HUDEP-2 (cell line): Measurements from ENCODE around the gene LRMDA.
"Not testable (repeated sequence)": the region's sequence is repeated elsewhere in the genome, so short reads cannot be mapped to it uniquely, and the experiment has no call there.

ENCODE experiments used
- DNase-seq, 76 experiments: peaks; one replicate each; lab custom pipeline; 2025; ENCODE audit not compliant: unreplicated experiment in 76 of 76; lab: John Stamatoyannopoulos, UW

The LRMDA gene

DNA sequence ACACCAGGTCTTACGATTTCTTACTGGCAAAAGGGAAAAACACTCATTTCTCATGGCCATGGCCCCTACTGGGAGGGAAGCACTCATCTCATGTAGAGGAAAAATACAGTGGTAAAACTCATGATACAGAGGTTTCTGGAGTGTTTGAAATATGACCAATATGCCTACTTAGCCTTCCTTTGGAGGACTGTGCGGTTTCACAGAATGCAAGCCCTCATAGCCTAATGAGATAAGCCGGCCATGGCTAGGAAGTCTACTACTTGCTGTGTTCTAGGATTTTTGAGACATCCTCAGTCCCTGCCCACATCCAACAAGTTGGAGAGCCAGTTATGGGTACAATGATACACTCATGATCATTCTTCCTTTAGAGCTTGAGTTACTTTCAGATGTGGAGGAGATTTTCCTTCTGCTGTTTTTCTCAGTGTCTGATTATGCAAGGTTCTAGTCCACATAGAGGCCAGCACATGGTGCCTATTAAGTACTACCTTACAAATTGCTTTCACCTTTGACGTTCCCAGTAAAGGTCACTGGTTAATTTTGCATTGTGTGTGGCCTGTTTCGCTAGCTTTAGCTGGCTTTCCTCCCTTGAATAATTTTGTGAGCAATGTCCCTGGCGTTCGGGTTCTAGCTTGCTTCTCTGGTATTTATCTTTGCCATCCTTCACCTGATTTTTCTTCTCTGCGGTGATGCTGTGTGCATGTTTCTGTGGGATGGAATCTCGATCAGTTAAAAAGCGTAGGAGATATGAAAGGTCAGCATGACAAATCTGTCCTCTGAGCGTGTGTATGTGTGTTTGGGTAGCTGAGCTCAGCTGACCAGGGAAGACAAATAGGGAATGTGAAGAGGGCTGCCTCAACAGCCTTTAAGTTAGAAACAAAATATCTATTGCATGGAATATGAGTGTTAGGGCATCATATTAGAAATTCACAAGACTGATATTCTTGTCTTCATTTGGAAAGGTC, 295.4 kb downstream of the LRMDA start:
- no peak for DNase-seq

DNA sequence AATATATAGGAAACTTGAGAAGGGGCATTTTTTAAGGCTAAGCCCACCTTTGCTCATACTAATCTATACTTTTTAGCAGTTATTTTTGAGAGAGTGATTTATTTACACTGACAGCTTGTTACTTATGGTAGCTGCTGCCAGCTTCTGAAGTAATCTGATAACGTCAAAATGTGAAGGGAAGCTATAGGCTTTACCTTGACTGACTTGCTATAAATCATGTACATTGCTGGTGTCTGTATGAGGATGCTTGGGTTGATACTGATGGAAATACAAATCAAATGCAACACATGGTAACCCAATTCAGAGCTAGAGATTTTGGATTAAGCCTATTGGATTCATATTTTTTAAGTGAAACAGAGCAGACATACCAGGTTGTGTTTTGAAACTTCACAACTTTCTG, 299.4 kb downstream of the LRMDA start:
- no peak for DNase-seq

DNA sequence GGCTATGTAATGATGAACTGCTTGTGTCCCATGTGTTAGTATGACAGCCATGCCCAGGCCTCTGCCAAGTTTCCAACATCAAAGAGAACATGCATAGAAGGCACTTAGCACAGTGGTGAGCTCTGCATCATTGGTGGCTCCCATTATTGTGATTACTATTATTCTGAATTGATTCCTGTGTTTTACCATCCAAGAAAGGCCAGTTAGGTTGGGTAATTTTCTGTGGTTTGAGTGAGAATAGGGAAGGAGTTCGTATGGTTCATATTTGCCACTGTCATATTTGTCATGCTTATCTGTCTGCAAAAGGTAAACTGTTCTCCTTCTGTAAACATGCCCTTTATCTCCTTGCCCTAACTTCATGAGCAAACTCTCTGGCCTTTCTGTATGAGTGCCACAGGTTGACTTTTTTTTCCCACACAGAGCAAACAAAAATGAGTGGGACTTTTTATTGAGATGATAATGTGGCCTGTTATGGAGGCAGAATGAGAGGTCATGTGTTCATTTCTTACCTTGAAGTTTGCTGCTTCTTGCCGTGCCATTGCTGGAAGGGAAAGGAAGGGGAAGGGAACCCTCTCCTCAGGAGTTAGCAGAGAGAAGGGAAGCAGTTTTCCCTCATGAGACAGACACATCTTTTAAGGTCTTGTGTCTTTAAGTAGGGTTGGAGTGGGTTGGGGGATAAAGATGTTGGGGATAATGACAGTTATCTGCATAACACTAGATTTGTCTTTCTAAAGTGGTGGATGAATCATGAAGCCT, 301.9 kb downstream of the LRMDA start:
- no peak for DNase-seq

DNA sequence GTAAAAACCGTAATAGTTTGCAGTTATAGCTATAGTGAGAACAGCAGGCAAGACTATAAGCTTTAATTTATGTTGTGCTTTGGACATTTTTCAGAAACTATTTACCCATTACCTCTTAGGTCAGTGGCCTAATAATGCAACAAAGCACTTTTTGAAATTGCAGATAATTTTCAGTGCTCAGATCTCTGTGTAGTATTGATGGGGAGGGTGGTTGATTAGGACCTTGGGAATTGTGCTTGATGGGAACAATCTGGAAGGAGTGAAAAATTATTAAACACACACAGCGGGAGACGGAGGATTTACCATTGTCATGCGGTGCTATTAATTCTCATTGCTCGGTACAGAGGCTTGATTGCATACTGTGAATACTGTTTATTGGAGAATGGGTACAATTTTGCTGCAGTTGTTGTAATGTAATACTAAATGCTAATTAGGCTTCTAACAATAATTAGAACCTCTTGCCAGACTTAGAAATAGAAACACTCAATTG, 304.8 kb downstream of the LRMDA start:
- DNase-seq = no peak

DNA sequence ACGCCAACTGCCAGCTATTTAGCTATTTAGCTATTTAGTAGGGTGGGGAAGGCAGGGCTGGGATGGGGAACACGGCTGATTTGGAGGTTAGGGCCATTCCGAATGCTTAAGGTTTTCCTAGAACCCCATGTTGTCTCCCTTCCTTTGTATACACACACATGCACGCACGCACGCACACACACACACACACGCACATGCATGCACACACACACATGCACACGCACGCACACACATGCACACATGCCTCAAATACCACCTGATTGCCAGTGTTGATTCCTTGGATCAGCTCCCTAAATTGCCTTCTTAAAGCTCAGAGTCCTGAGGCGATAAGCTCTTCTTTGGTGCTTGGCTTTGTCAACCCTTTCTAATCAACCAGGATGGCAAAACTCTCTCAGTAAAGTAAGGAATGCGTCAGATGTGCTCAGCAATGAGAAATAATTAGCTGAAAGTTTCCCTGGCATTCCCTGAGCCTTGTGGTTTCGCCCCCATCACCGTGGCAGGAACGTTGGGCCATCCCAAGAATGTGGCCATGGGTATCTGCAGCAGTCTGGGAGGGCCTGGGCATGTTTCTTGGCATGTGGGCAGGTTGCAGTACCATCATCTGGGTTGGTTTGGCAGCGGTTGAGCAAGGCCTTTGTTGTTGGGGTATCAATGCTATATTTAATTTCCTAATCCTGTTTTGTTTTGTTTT, 305.6 kb downstream of the LRMDA start:
- no peak for DNase-seq

DNA sequence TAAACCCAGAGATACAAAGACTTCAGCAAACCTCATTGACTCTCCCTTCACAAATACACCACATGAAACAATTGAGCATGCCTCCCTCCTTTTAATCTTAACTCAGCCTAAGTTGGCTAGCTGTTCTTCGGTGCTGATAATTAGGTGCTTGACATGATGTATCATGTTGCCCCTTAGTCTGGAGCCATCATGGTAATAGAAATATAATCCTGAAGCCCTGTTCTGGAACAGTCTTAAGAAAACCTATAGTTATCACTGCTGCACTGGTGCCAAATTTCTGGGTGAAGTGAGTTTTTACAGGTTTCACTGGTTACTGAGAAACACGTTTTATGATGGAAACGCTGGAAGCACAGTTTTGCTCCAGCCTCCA, 306.1 kb downstream of the LRMDA start:
- DNase-seq = no peak

DNA sequence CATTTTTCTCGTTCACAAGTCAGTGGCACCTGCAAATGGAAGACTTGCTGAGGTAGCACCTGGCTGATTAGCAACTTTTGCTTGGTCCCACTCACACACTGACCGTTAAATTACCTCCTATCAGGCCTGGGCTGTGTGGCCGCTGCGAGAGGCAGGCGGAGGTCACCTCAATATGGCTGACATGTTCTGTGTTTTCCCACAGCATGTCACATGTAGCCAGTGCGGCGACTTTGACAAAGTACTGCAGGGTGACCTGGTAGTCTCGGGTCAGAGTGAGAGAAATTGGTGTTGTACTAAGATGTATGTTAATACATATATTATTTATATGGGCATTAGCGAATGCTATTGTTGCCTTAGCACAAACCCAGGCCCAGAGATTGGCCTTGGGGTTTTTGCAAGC, 307.5 kb downstream of the LRMDA start:
- DNase-seq = no peak

DNA sequence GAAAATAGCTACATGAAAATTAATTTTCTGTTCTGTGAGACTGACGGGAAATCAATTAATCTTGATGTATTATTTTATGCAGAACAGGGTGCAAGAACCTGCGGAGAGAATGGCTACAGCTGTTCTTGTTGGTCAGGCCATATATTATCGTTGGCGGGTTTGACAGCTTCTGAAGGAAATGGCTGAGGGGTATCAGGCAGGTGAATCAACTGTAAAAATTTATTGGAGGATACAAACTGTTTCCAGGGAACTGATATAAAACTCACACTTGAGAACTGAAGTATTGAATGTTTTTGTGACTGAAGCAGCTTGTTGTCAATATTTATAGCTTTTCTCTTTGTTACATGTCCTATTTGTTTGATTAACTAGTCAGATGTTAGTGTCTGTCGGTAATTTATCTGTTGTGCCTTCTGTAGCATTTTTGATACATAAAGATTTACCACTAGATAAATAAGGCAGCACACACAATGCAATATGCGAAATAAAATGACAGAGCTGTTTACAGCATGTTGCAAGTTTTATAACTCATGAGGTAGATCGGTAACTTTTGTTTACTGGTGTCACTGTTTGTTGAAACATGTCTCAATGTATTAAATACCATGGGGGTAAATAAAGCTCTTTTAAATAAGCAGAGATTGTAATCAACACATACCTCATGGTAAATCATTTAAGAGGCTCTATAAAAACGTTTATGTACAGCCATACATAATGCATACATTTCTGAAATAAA, 308.2 kb downstream of the LRMDA start:
- DNase-seq = no peak

DNA sequence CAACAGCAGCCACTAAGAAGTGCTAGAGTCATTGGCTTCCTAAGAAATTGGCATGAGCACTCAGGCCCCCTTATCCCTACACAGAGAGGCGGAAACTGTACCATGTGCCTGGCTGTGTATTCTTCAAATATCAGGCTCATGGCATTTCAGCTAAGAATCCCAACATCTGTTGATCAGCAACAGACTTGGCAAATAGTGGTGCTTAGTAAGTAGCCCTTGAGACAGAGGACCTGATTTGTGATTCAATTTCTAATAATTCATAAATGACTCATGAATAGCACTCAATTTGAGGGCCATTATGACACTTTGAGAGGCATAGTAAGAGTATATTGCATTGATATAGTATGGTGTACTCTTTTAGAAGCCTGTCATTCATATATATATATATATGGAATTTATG, 309.1 kb downstream of the LRMDA start:
- no peak for DNase-seq

DNA sequence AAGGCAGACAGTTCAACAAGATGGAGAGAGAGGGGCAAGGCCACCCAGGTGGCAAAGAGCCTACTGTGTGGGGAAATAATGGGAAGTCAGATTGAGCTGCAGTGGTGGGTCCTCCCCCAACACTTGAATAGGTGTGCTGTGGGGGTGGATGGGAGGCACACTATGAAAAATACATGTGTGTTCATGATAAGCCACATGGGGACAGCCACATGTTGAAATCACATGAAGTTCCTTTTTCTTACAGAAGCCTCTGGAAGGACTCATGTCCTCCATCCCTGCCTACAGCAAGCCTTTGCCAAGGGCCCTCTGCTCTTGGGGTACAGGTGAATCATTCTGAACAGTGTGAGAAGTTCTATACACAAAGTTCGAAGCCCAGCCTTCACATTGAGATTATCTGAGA, 310.9 kb downstream of the LRMDA start:
- no peak for DNase-seq

DNA sequence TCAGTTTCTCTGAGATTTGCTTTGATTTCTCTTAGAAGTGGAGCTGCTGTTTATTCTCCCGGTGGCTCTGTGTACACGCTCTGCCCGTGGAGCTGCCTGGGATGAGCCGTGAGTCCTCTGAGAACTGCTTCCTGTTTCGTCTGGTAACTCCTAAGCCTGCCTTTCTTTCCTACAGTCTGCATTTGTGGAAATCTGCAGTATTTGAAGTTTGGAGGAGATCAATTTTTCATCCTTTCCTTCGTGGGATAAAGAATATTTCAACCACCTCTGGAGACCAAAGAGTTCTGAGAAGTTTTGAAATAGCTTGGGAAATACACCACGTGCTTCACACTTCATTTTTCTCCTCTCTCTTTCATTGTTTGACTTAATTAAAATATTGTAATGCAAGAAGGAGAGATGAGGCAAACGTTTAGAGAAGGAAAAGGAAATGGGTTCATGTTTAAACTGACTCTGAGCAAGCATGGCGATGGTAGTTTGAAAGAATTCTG, 311.9 kb downstream of the LRMDA start:
- DNase-seq = no peak

DNA sequence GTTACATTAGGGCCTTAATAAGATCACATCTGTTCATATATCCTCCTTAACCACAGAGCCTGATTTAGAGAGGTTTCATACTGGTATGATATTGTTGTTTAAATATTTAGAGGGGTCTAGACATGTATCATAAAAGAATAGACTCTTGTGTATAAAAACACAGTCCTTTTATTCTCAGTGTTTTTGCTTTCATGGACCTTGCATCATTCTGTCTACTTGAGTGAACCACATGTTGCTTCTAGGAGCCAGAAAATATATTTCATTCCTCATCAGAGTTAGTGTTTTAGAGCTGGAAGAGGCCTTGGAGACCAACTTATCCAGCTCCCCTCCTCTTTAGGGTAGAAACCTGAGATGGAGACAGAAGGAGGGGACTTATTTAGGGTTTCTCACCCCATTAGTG, 312.8 kb downstream of the LRMDA start:
- no peak for DNase-seq

DNA sequence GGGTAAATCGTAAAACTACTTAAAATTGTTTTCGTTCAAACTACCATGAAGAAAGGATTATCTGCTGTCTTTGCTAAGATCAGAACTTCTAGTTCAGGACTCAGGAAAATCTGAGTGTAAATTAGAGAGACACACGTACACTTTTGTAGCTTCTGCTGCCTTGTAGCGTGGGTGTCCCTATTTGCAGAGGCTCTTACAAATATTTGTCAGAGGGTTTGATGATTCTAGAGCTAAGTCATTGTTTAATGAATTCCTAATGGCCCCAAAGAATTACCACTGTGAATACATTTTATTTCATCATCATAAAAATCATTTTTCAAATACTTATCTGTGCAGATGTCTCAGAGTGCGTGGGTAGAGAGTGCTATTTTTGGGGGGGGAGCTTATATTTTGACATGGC, 314.9 kb downstream of the LRMDA start:
- DNase-seq = no peak

DNA sequence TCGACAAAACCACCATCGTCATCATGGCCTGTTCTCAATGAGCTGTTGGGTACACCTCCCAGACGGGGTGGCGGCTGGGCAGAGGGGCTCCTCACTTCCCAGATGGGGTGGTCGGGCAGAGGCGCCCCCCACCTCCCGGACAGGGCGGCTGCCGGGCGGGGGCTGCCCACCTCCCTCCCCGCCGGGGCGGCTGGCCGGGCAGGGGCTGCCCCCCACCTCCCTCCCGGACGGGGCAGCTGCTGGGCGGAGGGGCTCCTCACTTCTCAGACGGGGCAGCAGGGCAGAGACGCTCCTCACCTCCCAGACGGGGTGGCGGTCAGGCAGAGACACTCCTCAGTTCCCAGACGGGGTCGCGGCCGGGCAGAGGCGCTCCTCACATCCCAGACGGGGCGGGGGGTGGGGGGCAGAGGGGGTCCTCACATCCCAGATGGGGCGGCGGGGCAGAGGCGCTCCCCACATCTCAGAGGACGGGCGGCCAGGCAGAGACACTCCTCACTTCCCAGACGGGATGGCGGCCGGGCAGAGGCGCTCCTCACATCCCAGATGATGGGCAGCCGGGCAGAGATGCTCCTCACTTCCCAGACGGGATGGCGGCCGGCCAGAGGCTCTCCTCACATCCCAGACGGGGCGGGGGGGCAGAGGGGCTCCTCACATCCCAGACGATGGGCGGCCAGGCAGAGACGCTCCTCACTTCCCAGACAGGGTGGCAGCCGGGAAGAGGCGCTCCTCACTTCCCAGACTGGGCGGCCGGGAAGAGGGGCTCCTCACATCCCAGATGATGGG, 318.9 kb downstream of the LRMDA start:
- not testable (repeated sequence) for DNase-seq

DNA sequence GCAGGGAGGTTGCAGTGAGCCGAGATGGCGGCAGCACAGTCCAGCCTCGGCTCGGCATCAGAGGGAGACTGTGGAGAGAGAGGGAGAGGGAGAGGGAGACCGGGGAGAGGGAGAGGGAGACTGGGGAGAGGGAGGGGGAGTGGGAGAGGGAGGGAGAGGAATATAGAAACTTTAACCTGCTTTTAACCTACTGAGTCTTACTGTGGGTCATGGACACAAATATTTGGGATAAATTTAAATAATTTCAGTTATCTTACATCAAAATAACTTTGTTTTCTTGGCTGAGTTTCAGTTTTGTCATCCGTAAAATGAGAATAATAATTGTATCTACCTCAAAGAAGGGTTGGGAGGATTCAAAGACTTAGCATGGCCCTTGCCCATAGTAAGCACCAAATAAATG, 319.8 kb downstream of the LRMDA start:
- no peak for DNase-seq

DNA sequence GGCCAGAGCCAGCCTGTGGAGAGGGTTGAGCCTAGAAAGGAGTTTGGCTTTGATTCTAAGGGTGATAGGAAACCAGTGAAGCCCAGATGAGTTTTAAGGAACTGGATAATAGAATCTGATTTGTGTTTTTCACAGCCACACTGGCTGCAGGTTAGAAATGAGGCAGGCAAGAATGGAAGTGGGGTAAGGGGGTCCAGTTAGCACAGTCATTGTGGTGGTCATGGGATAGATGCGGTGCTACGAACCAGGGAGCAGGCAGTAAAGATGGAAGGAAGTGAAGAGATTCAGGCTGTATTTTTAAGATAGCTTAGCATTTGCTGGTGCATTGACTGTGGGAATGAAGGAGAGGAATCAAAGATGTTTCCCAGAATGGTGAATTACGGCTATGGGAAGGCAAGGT, 322.2 kb downstream of the LRMDA start:
- DNase-seq = no peak

DNA sequence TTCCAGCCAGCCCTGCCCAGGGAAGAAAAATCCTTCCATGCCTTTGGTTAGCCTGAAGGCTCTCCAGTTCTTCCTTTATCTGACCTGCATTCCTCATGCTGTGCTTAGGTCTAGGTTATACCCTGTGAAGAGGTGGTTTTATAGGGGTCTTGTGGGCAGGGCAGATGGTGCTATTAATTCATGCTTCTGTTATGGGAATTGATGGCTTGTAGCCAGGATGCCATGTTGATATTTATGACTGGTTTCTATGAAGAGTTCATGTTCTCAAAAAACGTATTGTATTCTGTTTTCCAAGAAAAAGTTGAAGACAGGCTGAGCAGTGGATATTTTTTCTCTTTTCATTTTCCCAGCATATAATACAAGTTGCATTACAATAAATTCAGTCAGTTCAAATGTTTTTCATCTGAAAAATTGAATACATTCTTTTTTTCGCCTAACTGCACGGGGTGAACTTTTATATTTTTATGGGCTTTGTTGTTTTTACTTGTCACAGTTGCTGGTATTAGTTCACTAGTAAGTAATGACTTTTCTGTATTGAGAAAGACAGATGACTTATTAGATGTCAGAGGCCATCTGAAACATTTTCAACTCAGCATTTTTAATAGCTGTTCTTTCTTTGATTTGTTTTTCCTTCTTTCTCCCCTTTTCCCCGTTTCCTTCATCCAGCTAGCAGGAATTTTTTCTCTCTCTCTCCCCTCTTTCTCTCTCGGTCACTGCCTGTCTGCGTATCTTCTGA, 322.8 kb downstream of the LRMDA start:
- no peak for DNase-seq

DNA sequence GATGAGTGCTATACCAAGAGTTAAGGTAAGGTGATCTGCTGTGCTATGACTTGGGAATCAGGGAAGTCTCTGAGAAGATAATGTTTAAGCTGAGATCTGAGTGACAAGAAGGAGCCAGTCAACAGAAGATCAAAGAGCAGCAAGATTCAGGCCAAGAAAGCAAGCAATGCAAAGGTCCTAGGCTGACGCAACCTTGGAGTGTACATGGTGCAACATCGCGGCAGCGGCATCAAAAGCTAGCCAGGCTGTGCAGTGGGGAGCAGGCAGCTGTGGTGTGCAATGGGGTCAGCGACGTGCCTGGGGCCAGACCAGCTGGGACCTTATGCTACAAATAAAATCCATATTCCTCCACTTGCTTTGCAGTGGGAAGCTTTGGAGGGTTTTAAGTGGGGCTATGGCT, 324.1 kb downstream of the LRMDA start:
- DNase-seq = no peak

DNA sequence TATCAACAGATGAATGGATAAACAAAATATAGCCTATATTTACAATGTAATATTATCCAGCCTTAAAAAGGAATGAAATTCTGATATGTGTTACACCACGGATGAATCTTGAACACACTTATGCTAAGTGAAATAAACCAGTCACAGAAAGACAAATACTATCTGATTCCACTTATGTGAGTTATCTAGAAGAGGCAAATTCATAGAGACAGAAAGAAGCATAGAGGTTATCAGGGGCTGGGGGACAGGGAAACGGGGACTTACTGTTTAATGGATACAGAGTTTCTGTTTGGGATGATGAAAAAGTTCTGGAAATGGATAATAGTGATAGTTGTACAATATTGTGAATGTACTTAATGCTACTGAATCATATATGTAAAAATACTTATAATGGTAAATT, 329.9 kb downstream of the LRMDA start:
- no peak for DNase-seq
